Ovary (tissue), 3 donors: ENCODE measurements around the gene SLAMF1.

ENCODE experiments used
- EP300 ChIP-seq: sonication (generic); formaldehyde crosslinking; IDR thresholded peaks from one replicate; pipeline ENCODE4 v1.6.1; 2017; ENCODE audit warnings: antibody characterized with exemption
- POLR2A ChIP-seq: fragments of 450-650 bp; IDR thresholded peaks from one replicate; pipeline ENCODE4 v1.6.1; 2017; ENCODE audit warnings: antibody characterized with exemption, mild to moderate bottlenecking, moderate library complexity
- TF ChIP-seq, protein P1 (sequence below), 3 donors: fragments of 450-650 bp in 2 of 3; fragments of 200-600 bp in 1 of 3; IDR thresholded peaks; one replicate each; pipeline versions ENCODE4 v1.5.1 to v1.8.0; 2016 to 2022; ENCODE audit warnings: antibody characterized with exemption in 3 of 3, mild to moderate bottlenecking in 1 of 3
- donor health status: DM: no; HTN: no; CAD: no.

GRCh38 chr1:160578525-160579191, 68.2 kb downstream of the SLAMF1 start:
- TF ChIP-seq, protein P1, sequence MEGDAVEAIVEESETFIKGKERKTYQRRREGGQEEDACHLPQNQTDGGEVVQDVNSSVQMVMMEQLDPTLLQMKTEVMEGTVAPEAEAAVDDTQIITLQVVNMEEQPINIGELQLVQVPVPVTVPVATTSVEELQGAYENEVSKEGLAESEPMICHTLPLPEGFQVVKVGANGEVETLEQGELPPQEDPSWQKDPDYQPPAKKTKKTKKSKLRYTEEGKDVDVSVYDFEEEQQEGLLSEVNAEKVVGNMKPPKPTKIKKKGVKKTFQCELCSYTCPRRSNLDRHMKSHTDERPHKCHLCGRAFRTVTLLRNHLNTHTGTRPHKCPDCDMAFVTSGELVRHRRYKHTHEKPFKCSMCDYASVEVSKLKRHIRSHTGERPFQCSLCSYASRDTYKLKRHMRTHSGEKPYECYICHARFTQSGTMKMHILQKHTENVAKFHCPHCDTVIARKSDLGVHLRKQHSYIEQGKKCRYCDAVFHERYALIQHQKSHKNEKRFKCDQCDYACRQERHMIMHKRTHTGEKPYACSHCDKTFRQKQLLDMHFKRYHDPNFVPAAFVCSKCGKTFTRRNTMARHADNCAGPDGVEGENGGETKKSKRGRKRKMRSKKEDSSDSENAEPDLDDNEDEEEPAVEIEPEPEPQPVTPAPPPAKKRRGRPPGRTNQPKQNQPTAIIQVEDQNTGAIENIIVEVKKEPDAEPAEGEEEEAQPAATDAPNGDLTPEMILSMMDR (IDR thresholded peaks at IDR 0.05) = no peak
- TF ChIP-seq POLR2A (no peak), EP300 (no peak)
